DMS114 treated with DMSO at 0.1 percent for 48 hours (cell line): ENCODE data around the gene PSPN.
A peak's percentile ranks its signal among the peaks of the same experiment; 100 is the strongest.
"Not testable (repeated sequence)": the region's sequence is repeated elsewhere in the genome, so short reads cannot be mapped to it uniquely, and the experiment has no call there.

ENCODE experiments used
- DNase-seq: peaks from one replicate; lab custom pipeline; 2025; ENCODE audit not compliant: unreplicated experiment; lab: John Stamatoyannopoulos, UW

Gene PSPN

GRCh38 chr19:6373813-6374108, 2.0 kb downstream of the PSPN start:
- no peak for DNase-seq

- DNase-seq, result peak; percentile 78
Observed at GRCh38 chr19:6373096-6373812, 2.5 kb downstream of the PSPN start.

- DNase-seq, result peak; percentile 97
Observed at GRCh38 chr19:6372594-6373095, 3.1 kb downstream of the PSPN start, which contains the start of gene ALKBH7. Gene ALKBH7, plus strand, starts transcription at chr19:6372794. Its CDS starts 27 bp downstream, at chr19:6372821.

GRCh38 chr19:6364353-6364752, 11.4 kb downstream of the PSPN start:
- DNase-seq, result no peak

- DNase-seq, result no peak
Observed at GRCh38 chr19:6362351-6362801, 13.4 kb downstream of the PSPN start.

- DNase-seq, result no peak
Observed at GRCh38 chr19:6362027-6362350, 13.7 kb downstream of the PSPN start.

- not testable (repeated sequence) for DNase-seq
Observed at GRCh38 chr19:6360857-6361216, 14.9 kb downstream of the PSPN start.

GRCh38 chr19:6360445-6360844, 15.3 kb downstream of the PSPN start:
- not testable (repeated sequence) for DNase-seq

- DNase-seq, result no peak
Observed at GRCh38 chr19:6359568-6360341, 16.0 kb downstream of the PSPN start.

- DNase-seq, result no peak
Observed at GRCh38 chr19:6358003-6358402, 17.7 kb downstream of the PSPN start.

- DNase-seq, result no peak
Observed at GRCh38 chr19:6357174-6357573, 18.6 kb downstream of the PSPN start.

- DNase-seq, result not testable (repeated sequence)
Observed at GRCh38 chr19:6355321-6356040, 20.3 kb downstream of the PSPN start.

- DNase-seq, result no peak
Observed at GRCh38 chr19:6354098-6354674, 21.5 kb downstream of the PSPN start.

GRCh38 chr19:6352381-6353165, 23.2 kb downstream of the PSPN start:
- DNase-seq, result no peak

- DNase-seq, result no peak
Observed at GRCh38 chr19:6350688-6351087, 25.0 kb downstream of the PSPN start.

GRCh38 chr19:6349271-6349670, 26.5 kb downstream of the PSPN start:
- not testable (repeated sequence) for DNase-seq

- DNase-seq, result no peak
Observed at GRCh38 chr19:6343462-6343861, 32.3 kb downstream of the PSPN start.

- no peak for DNase-seq
Observed at GRCh38 chr19:6340493-6341201, 35.1 kb downstream of the PSPN start.

- DNase-seq, result no peak
Observed at GRCh38 chr19:6334490-6335285, 41.0 kb downstream of the PSPN start.
